ENCODE data around the gene C5.
"Not testable (repeated sequence)": the region's sequence is repeated elsewhere in the genome, so short reads cannot be mapped to it uniquely, and the experiment has no call there.

Gene C5

DNA sequence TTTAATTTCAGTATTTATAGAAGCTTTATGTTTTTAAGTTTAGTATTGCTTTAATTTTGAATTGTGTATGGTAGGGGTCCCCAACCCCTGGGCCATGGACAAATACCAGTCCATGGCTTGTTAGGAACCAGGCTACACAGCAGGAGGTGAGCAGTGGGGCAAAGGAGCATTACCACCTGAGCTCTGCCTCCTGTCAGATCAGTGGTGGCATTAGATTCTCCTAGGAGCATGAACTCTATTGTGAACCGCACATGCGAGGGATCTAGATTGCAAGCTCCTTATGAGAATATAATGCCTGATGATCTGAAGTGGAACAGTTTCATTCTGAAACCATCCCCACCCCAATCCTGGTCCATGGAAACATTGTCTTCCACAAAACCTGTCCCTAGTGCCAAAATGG lies 1.9 kb downstream of the C5 start:
- DNase-seq: no peak

DNA sequence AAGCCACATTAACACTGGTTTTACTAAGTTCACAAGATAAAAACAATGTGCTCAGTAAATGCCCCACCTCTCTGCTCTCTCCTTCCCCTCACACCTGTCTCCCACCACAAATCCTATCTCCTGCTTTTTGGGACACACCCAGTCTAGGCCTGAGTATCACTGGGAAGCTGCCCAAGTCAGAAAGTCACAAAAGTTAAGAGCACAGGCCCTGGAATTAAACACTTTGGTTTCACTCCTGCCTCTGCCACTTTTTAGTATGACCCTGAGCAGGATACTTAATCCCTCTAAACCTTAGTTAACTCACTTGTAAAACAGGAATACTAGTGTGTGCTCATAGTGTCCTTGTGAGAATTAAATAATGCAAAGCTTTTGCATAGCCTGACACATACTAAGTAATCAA lies 11.3 kb downstream of the C5 start:
- DNase-seq: no peak

DNA sequence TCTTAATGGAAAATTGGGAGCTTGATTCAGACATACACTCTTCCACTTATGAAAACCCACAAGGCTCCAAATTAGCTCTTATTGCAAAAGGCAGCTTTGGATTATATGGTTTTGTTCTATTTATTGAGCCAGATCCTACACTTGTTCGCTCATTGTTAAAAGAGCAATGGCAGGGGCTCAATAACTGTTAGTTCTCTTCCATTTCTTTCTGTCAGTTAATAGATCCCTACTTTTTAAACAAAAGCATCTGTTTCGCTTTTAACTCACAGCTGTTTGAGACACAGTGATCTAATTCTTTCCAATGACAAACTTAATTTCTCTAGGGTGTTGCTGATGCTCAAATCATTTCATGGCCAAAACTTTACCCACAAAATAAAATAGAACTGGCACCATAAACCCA lies 11.7 kb downstream of the C5 start:
- DNase-seq: no peak

DNA sequence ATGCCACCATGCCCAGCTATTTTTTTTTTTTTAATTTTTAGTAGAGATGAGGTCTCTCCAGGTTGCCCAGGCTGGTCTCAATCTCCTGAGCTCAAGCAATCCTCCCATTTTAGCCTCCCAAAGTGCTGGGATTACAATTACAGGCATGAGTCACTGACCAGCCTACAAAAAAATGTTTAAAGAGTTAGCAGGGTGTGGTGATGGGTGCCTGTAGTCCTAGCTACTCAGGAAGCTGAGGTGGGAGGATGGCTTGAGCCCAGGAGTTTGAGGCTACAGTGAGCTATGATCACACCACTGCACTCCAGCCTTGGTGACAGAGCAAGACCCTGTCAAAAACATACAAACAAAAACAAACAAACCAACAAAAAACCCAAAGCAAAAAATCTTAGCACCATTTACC lies 14.4 kb downstream of the C5 start:
- not testable (repeated sequence) for DNase-seq

DNA sequence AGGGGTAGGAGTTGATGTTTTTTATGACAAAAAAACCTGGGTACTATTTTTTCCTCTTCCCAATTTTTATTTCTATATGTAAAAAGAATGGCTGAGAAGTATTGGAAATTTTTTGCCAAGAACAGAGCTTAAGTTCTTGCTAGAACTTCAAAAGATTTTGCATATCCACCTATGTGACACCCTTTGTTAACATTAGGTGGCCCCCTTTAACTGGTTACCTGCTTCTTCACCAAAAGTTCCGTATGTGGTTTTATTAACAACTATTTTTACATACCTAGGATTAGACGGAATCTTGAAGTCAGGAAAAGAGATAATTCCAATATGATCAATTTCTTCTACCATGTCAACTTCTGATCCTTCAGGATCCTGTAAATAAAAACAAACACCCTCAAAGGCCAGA lies 15.5 kb downstream of the C5 start:
- no peak for DNase-seq

DNA sequence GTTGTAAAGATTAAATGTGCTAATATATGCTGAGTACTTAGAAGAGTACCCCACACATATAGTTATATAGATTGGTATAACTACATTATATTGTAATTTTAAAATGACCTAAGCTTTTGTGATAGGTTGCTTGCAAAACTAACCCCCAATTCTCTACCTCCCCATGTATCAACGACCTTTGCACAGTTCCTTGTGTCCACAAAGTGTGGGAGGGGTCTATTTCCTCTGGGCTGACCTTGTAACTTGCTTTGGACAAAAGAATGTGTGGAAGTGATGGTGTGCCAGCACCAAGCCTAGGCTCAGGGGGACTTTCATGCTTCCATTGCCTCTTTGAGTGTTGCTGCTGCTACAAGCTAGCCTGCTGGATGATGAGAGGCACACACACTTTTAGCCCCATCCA lies 20.6 kb downstream of the C5 start:
- no peak for DNase-seq

DNA sequence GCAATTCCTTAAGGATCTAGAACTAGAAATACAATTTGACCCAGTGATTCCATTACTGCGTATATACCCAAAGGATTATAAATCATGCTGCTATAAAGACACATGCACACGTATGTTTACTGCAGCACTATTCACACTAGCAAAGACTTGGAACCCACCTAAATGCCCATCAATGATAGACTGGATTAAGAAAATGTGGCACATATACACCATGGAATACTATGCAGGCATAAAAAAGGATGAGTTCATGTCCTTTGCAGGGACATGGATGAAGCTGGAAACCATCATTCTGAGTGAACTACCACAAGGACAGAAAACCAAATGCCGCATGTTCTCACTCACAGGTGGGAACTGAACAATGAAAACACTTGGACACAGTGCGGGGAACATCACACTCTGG lies 21.8 kb downstream of the C5 start:
- DNase-seq: not testable (repeated sequence)

DNA sequence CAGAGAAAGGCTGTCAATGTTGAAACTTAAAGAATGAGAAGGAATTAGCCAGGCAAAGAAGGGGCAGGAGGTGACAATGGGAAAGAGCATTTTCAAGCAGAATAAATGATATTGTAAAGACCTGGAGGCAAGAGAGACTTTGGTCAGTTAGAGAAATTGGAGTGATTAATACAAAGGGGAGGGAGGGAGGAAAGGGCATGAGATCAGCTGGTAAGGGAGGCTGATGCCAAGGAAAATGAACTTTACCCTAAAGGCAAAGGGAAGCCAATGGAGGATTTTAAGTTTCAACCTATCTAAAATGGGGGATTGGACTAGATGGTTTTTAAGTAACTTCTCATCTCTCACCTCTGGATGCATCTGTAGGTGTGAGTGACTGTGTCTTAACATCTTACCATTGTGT lies 23.3 kb downstream of the C5 start:
- no peak for DNase-seq

DNA sequence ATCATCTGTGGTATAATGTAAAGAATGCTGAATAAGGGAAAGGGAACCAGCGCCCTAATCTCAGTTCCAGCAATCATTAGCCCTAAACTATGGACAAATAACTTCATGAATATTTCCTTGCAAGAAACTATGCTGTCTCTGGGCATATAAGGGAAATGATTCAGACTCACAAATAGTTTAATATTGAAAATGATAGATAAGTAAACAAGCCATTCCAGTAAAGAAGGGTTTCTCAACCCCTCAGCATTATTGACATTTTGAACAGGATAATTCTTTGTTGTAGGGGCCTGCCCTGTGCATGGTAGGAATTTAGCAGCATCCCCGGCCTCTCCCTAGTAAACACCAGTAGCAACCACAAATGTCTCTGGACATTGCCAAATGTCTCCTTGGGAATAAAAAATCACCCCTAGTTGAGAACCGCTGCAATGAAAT lies 23.8 kb downstream of the C5 start:
- no peak for DNase-seq

DNA sequence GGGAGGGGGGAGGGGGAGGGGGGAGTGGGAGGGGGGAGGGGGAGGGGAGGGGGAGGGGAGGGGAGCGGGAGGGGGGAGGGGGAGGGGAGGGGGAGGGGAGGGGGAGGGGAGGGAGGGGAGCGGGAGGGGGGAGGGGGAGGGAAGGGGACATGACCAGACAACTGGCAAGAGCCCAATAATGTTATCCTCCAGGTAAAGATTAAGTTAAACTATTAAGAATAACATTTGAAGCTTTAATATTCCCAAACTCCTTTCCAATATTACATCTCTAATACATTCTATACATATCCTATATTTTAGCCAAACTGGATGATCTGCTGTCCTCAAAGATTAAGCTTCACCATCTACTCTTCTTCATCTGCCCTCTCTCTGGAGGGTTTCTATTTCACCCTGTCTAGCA lies 25.8 kb downstream of the C5 start:
- DNase-seq: no peak

DNA sequence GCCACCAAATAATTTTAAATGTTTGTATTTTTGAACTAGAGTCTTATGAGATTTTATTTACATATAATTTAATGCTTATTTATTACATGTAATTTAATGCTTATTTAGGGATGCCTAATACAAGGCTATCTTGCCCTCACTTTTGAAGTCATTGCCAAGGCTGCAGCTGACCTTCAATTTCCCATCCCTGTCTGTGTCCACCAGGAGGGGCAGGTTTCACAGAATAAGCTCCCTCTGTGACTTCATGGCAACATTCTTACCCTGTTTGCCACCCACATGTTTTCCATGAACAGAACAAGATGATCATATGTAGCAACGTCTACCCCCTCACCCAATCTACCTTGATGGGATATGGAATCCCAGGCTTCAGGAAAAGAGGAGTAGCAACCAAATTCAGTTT lies 27.0 kb downstream of the C5 start:
- DNase-seq: no peak

DNA sequence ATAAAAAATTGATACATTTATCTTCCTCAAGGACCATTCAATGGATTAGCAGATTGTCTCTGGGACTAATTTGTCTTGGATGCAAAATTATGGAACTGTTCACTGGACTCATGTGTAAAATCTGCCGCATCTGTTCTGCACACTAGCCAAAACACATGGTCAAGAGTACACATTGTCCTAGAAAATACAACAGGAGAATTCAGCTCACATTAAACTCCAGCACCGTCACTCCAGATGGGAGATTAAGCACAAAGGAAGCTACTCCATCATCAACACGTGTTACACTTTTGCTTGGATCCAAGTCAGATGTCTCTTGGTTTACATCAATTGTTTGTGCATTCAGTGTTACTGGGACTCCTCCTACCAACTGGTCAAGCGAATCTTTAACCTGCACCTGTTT lies 28.8 kb downstream of the C5 start:
- no peak for DNase-seq

DNA sequence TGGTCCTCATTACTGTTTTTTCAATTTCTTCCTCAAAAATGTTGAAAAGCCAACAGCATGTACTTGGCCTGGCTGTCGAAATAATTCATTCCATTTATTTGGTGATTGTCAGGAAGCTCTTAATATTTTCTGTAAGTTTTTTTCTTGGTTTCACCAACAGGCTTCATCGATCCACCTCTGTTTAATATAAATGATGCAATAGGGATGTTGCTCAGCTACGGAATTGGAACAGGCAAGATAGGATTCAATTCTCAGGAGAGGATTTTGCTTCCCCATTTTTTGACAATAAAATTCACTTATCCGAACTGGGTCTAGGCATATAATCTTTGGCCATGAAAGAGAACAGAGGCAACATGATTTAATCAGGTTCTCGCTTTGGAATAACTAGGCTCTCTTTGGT lies 30.8 kb downstream of the C5 start:
- DNase-seq: no peak

DNA sequence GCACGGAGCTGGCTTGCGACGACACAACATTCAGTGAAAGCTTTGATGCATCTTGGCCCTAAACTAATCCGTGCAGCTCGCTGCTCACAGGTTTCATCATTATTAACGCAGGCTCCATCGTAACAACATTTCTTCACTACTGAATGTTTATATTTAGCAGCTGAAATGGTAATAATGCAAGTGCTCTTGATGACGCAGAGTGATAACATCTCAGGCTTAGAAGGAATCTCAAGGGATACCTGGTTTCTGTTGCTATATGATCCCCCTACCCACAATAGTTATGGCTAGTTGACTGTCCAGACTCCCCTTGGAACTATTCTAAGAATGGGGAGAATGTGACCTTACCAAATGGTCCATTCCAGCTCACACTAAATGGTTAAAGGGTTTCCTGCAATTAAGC lies 36.2 kb downstream of the C5 start:
- no peak for DNase-seq

DNA sequence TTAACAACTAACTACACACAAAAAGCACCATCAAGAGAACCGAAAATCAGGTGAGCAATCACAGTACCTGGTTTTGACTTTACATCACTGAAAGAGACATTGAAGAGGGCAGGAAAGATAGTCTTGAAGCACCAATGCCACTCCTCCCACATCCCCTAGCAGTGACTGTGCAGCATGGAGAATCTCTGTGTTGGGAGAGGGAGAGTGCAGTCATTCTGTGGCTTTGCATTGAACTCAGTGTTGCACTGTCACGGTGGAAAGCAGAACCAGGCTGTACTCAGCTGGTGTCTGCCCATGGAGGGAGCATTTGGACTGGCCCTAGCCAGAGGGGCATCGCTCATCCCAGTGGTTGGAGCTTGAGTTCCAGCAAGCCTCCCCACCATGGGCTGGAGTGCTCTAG lies 40.4 kb downstream of the C5 start:
- DNase-seq: no peak

DNA sequence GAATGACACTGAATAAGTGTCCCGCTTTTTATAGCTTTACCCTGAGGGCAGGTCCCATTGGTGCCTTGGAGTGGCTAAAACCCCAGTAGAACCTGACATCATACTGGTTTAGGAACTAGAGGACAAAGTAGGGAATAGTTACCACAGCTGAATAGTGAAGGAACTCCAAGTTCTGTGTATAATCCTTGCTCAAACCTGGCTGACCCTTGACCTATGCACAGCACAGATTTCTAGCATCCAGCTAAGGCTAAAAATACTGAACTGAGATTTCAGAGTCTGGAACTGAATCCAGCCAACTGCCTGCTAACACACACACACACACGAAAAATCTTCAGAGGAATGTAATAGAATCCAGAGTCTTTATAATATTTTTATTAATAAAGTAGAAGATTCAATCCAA lies 50.8 kb downstream of the C5 start:
- DNase-seq: no peak

DNA sequence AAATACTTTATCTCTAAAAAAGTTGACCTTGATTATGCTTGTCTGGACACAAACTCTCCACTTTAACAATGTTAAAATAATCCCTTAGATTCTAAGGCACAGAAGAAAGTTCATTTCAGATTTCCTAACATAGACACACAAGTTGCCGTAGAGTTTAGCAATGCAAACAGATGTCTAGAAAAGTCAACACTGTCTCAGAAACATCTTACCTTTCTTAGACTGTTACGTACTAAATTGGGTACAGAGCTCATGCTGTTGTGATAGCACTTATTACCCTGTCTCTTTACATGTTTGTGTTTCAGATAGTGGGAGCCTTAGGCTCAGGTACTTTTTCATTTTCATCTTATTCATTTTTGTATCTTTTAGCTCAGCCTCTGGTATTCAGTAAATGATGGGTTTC lies 52.0 kb downstream of the C5 start:
- DNase-seq: no peak

DNA sequence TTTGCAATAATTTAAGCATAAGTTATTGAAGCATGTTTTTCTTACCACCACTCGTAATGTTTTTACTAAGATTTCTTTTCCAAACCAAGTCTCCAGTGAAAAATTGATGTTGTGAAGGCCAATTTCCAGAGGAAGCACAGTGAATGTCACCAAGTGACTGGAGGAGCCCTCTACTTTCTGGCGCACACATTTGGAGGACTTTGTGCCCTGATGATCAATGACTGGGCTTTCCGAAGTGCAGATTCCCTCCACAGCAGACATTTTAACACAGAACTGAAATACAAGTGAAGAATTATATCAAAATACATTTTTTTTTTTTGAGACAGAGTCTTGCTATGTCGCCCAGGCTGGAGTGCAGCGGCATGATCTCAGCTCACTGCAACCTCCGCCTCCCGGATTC lies 52.6 kb downstream of the C5 start:
- DNase-seq: no peak

DNA sequence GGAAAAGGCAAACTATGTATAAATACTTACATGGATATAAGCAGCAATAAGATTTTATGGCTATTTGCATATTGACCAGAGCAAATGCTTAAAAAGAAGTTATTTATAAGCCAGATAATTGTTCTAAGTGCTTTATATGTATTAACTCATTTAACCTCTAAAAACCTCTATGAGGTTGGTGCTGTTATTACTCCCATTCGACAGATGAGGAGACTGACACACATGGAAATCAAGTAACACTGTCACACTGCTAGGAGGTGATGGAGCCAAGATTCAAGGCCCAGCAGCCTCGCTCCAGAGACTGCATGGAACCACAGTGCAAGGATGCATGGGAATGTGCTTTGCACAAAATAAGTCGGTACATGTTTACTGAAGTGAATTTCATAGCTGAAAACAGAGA lies 53.7 kb downstream of the C5 start:
- no peak for DNase-seq

DNA sequence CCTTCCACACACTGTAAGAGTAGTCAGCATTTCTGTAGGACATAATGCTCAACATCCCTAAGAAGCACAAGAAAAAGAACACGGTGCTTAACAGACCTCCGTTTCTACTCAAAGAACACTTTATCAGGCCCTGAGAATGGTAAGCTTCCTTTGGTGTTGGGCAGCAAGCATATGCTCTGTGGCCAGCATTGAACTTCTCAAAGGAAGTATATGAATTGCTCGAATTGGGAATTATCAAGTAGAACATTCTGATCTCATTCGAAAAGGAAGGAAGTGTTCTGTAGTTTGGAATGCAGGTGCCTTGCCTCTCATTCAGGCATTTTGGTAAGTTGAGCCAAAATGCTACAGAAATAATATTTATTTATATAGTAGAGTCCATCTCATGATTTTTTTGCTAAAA lies 61.0 kb downstream of the C5 start:
- DNase-seq: no peak

DNA sequence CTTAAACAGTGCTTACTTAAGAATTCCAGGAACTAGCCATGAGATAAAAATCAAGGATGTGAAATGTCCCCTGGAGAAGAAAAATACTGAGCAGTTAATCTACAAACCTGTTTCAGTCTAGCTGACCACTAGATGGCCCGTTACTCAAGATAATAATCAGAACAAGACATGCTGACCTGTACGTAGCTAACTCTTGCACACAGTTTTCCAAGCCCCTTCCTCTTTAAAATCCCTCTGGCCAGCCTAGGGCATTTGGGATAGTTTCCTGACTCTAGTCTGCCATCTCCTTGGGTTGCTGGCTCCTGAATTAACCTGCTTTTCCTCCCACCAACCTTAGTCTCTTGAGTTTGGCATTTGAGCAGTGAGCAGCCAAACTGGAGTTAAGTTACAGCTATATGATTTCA lies 64.3 kb downstream of the C5 start:
- DNase-seq: no peak

DNA sequence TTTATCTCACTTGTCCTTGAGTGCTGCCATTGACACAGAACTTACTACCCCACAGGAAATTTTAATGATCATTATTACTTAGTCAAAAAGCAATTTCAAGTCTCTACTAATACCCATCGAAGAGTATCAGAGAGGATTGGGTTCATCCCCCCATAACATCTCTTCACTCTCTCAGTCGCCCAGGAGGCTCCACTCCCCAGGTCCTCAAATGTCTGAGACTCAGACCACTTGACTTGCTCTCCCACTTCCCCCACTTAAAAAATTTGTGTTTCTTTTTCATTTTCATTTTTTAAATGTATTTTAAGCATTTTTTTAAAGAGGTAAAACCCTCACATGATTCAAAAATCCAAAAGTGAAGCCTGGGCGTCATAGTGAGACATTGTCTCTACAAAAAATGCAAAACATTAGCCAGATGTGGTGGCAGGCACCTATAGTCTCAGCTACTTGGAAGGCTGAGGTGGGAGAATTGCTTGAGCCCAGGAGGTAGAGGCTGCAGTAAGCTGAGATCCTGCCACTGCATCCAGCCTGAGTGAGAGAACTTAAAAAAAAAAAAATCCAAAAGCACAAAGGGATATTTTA lies 66.7 kb downstream of the C5 start:
- DNase-seq: no peak

DNA sequence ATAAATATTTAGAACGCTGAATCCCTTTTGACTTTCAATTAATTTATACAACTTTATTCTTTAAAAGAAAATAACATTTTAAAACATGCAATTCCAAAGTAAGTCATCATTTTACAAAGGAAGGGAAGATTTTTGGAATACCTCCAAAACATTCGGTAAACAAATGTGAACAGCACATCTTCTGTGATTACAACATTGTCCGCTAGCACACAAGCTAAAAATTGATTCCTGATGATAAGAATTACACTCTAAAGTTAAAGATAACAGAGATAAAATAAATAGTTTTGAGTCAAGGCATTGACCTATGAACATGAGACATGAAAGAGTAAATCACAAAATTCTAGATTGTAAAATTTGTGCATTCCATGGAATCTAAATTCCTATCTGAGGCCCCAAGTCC lies 67.2 kb downstream of the C5 start:
- no peak for DNase-seq

DNA sequence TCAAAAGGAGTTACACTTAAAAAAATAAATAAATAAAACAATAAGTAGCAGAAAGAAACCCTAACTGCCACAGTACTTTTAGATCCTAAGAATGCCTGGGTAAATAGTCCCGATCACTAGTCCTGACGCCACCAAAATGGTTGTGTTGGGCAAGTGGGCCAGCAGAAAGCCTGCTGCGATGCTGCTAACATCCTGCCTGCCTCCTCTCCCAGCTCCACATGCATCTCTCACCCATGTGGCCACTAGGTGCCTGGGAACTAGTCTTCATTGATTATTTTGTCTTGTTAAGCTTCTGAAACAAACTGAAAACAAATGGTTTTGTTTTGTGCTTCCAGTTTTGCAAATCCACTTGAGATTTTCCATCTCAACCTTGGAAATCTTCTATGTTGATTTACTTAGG lies 69.1 kb downstream of the C5 start:
- DNase-seq: no peak

DNA sequence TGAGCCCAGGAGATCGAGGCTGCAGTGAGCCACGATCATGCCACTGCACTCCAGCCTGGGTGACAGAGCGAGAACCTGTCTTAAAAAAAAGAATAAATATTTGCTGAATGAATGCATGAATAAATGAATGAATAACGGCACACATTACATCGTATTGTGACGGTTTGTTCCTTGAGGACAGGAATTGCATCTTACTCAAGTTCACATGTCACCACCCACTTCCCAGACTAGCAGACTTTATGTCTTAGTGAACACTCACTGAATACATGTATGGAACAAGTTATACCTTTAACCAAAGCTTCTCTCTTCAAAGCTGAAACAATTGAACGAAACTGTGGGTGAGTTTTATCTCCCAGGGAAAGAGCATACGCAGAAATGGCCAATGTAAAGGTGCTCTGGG lies 70.3 kb downstream of the C5 start:
- no peak for DNase-seq

DNA sequence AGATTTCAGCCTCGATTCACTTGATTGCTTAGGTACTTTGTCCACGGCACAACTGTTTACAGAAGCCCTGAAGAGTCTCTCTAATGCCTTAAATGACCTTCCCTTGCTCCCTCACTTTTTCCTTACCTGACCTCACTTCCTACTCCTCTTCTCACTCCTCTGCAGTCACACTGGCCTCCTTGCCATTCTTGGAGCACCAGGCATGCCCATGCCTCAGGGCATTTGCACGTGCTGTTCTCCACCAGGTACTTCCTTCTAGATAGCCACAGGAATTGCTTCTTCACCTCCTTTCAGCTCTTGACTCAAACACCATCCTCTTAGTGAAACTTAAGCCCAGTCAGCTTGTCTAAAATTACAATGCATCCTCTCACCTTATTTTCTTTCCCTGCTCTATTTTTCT lies 71.1 kb downstream of the C5 start:
- DNase-seq: no peak
